Stomach smooth muscle (tissue), 2 donors: Measurements from ENCODE around the gene CEP57.
A peak's percentile ranks its signal among the peaks of the same experiment; 100 is the strongest.

Source experiments
- H3K27ac ChIP-seq: one replicate; pipeline ENCODE4 v1.7.0; 2013; ENCODE audit warnings: mild to moderate bottlenecking, low read length, inconsistent platforms
- H3K27me3 ChIP-seq, 2 donors: one replicate each; pipeline ENCODE4 v1.7.0; 2013; ENCODE audit warnings: low read length in 2 of 2; ENCODE audit not compliant: insufficient read depth in 2 of 2, control insufficient read depth in 1 of 2
- H3K36me3 ChIP-seq, 2 donors: one replicate each; pipeline ENCODE4 v1.7.0; 2013; ENCODE audit warnings: low read length in 2 of 2; ENCODE audit not compliant: control insufficient read depth in 2 of 2, insufficient read depth in 2 of 2
- H3K4me1 ChIP-seq: one replicate; pipeline ENCODE4 v1.7.0; 2013; ENCODE audit warnings: low read length; ENCODE audit not compliant: control insufficient read depth, insufficient read depth
- H3K4me3 ChIP-seq, 2 donors: one replicate each; pipeline ENCODE4 v1.7.0; 2013; ENCODE audit warnings: low read length in 2 of 2
- H3K9ac ChIP-seq, 2 donors: one replicate each; pipeline ENCODE4 v1.7.0; 2013; ENCODE audit warnings: low read length in 2 of 2, mild to moderate bottlenecking in 1 of 2
- H3K9me3 ChIP-seq, 2 donors: one replicate each; pipeline ENCODE4 v1.7.0; 2013; ENCODE audit warnings: low read length in 2 of 2; ENCODE audit not compliant: control insufficient read depth in 2 of 2
- donor health status: healthy.
- donor health status: Pancreatic carcinoma.

CEP57 gene

DNA sequence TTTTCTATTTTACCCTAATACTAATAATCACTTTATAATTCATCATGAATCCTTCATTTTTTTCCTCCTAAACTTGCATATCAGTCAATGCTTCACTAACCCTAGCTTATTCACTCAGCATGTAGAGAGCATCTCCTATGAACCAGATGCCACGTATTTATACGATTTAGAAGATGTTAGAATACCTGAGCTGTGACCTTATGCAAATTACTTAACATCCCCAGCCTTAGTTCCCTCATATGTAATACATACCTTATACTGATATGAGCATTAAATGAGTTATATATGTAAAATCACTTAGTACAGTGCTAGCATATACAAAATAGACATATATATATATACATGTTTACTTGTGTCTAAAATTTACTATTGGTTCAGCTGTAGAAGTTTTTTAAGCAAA, 9.8 kb upstream of the CEP57 start:
- peaks cover 16 to 50% of the 10 kb centered on the region in 2 donors for H3K36me3 ChIP-seq
- no peaks in the 10 kb centered on the region for H3K4me1 ChIP-seq
- no peaks in the 10 kb centered on the region for H3K27me3 ChIP-seq

DNA sequence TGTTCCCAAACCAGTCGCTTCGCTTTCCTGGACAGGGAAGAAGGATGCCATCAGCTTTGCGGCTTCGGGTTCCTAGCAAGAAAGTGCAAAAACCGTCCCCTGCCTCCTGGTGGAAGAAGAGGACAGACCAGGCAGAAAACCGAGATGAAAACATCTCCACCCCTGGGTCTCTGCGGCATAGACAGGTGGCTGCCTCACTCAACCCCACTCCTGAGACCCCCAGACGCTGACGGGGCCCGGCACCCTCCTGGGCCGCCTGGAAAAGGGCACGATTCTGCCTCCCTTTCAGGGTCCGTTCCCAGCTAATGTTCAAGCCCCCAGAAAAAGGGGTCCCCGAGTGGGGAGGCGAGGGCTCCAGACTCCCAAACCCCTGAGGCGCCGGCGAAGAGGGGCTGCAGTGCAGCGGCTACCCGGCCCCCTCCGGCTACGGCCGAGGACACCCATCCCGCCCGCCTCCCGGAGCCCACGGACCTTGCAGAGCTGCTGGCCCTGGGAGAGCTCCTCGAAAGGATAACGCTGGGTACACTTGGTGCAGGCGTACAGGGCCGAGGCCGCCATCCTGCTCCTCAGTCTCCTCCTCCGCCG, 1.3 kb upstream of the CEP57 start:
- H3K27me3 ChIP-seq, result no peaks in the 10 kb centered on the region
- no peaks in the 10 kb centered on the region for H3K9me3 ChIP-seq
- peak overlapping the region; percentile 96 for H3K27ac ChIP-seq
- H3K4me1 ChIP-seq, result peaks cover 10% of the 10 kb centered on the region
- H3K9ac ChIP-seq, result peak overlapping the region; percentile 88 to 96
- peak overlapping the region; percentile 91 to 94 for H3K4me3 ChIP-seq
- H3K36me3 ChIP-seq, result peaks cover 14 to 19% of the 10 kb centered on the region in 2 donors

More for the DNA sequence above, 9.8 kb upstream of the CEP57 start:
- Histone ChIP-seq H3K9me3 (no peaks in the 10 kb centered on the region), H3K4me3 (no peak overlapping the region), H3K27ac (no peak overlapping the region), H3K9ac (no peak overlapping the region)

DNA sequence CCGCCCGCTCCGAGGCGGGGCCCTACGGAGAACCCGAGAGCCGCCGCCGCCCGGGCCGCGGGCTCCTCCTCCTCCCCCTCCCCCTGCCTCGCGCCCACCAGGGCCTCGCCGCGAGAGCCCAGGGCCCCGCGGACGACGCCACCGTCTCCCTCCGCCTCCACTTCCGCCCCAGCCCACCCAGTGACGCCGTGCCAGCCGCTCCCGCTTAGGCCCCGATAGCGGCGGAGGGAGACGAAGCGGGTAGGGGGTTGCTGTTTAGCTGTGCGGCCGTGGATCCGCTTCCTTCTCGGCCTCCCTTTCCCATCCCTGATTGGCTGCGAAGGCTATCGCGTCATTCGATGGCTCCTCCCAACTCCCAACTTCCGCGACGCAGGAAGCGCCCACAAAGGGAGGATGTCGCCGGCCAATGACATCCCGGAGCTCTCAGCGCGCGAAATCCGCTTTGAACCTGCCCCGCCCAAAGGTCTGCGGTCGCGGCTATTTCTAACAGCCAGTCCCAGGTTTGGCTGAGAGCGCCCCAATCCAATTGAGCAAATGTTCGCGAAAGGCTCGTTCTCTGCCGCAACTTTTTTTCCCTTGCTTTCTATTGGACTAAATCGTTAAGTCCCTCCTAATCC, 684 bp upstream of the CEP57 start, which contains the start of gene FAM76B:
TSS of gene FAM76B (minus strand) at position 277 of the 617 bp plus-strand sequence. CDS start 304 bp downstream, outside the sequence.
- Histone ChIP-seq H3K27me3 (no peaks in the 10 kb centered on the region), H3K9me3 (no peaks in the 10 kb centered on the region), H3K4me3 (peak within 1 kb of the TSS; percentile 91 to 94), H3K4me1 (peaks cover 10% of the 10 kb centered on the region), H3K36me3 (peaks cover 14 to 17% of the 10 kb centered on the region in 2 donors), H3K9ac (peak within 1 kb of the TSS; percentile 95 to 96), H3K27ac (peak within 1 kb of the TSS; percentile 96)

DNA sequence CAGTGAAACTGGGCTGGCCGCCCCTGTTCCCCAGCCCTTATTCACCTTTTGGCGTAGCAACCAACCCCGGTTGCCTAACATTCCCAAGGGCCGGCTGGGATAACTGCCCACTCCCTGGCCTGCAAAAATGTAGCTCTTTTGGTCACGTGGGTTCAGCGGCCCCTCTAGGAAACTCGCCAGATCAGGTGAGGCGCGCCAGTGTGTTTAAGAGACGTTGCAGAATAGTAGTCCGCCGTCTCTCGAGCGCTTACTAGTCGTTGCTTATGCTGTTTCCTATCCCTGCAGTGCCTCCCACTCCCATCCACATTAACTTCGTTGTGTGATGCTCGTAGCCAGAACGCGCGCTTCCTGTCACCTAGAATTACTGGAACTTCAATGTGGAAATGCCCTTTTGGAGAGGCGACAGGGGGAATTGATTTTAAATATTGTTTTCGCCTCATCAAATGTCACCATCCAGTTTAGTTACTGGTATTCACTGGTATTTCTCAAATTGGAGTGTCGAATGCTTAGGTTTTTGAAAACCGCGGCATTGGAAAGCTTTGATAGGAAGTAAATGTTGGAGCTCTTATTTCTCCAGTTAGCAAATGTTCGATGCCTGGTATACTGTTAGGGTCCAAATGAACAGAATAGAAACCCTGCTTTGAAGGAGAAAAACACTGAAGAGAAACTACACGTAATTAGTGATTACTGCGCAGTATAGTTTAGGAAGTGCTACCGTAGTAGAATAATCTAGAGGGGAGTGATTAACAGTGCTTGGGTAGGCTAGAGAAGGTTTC, 823 bp downstream of the CEP57 start:
- Histone ChIP-seq H3K36me3 (peaks cover 0 to 4% of the 10 kb centered on the region in 2 donors), H3K27ac (peak overlapping the region; percentile 96), H3K4me1 (peaks cover 10% of the 10 kb centered on the region), H3K9ac (peak overlapping the region; percentile 95 to 96), H3K27me3 (no peaks in the 10 kb centered on the region), H3K9me3 (no peaks in the 10 kb centered on the region), H3K4me3 (peak overlapping the region; percentile 91 to 94)

DNA sequence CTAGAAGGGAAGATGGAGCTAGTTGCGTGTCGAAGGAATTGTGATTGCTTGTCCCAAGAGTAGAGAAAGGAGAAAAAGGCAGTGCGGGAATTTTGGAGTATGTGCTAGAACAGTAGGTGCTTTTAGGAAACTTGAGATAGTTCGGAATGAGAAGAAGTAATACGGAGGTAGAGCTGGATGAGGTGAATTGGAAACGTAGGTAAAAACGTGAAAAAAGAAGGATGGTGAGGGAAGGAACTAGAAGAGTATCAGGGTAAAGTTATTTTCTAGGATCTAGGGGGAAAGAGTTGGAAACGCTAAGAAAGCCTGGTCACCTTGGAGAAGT, 1.4 kb downstream of the CEP57 start:
- no peaks in the 10 kb centered on the region for H3K27me3 ChIP-seq
- no peaks in the 10 kb centered on the region for H3K9me3 ChIP-seq
- peak overlapping the region; percentile 91 to 94 for H3K4me3 ChIP-seq
- no peak overlapping the region for H3K27ac ChIP-seq
- peaks cover 10% of the 10 kb centered on the region for H3K4me1 ChIP-seq
- peaks cover 0 to 3% of the 10 kb centered on the region in 2 donors for H3K36me3 ChIP-seq
- H3K9ac ChIP-seq, result peak overlapping the region in 1 of 2 donors; percentile 96

DNA sequence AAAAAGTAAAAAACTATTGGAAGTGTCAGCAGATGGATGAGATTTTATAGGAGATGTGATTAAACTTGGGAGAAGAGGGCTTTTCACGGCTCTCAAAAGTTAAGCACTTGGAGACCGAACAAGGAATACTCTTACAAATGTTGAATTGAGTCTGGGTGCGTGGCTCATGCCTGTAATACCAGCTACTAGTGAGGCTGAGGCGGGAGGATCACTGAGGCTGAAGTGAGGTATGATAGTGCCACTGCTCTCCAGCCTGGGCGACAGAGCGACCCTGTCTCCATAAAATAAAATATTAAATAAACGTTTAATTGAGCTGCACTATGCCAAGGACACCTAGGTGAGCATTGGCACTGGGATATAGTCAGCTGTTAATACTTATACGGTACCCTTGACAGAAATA, 1.9 kb downstream of the CEP57 start:
- Histone ChIP-seq H3K9me3 (no peaks in the 10 kb centered on the region), H3K27me3 (no peaks in the 10 kb centered on the region), H3K27ac (no peak overlapping the region), H3K4me3 (no peak overlapping the region), H3K36me3 (no peaks in the 10 kb centered on the region), H3K9ac (no peak overlapping the region), H3K4me1 (peaks cover 10% of the 10 kb centered on the region)

DNA sequence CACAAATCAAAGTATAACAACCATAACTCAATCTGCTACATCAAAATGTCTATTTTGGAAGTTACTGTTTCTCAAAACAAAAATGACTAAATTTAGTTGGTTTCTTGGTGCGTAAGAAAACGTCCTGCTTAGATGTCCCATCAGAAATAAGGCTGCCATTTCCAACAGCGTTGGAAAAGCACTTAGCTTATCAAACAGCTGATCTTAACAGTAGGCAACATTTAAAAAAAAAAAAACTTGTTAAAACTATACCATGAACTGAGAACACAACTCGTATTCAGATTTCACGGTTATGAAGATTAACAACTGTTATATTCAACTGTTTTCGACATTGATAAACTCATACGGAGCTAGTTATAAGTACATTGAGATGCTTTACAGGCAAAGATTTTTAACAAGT, 2.4 kb downstream of the CEP57 start:
- no peak overlapping the region for H3K4me3 ChIP-seq
- H3K36me3 ChIP-seq, result no peaks in the 10 kb centered on the region
- no peaks in the 10 kb centered on the region for H3K27me3 ChIP-seq
- no peak overlapping the region for H3K27ac ChIP-seq
- no peak overlapping the region for H3K9ac ChIP-seq
- no peaks in the 10 kb centered on the region for H3K9me3 ChIP-seq
- H3K4me1 ChIP-seq, result peaks cover 10% of the 10 kb centered on the region

DNA sequence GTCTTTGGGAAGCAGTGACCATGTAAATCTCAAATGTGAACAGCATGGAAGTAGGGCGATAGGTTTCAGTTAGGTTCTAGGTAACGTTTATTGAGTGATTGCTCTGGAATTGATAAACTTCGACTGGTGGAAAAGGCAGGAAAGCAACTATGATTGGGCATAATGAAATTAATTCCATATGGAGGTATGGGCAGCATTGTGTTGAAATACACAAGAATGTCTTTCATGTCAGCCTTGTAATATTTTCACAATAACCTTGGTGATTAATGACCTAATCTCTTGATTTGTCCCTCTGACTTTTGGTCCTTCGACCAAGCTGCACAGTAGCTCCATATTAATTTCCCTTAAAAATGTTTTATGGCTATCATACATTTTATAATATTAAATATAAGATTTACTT, 2.8 kb downstream of the CEP57 start:
- no peaks in the 10 kb centered on the region for H3K9me3 ChIP-seq
- H3K27ac ChIP-seq, result no peak overlapping the region
- H3K36me3 ChIP-seq, result no peaks in the 10 kb centered on the region
- no peak overlapping the region for H3K9ac ChIP-seq
- peaks cover 10% of the 10 kb centered on the region for H3K4me1 ChIP-seq
- H3K4me3 ChIP-seq, result no peak overlapping the region
- no peaks in the 10 kb centered on the region for H3K27me3 ChIP-seq

DNA sequence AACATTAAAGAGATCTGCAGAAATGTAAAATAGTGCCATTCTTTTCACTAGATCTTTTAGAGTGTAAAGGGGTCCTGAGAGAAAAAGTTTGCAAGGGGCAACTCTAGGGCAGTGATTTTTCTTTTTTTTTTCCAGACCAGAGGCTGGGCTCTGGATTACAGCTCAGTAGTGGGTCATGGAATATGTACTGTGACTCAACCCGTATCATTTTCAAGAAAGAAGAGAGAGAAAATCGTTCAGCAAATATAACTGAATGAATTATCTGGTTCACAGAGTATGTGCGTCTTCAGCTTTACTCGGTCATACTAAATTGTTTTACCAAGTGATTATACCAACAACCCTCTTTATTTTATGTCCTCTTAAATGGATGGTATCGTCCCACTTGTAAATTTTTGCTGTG, 3.8 kb downstream of the CEP57 start:
- H3K27me3 ChIP-seq, result no peaks in the 10 kb centered on the region
- no peaks in the 10 kb centered on the region for H3K36me3 ChIP-seq
- H3K9me3 ChIP-seq, result no peaks in the 10 kb centered on the region
- H3K4me3 ChIP-seq, result no peak overlapping the region
- H3K9ac ChIP-seq, result no peak overlapping the region
- peaks cover 10% of the 10 kb centered on the region for H3K4me1 ChIP-seq
- H3K27ac ChIP-seq, result no peak overlapping the region

DNA sequence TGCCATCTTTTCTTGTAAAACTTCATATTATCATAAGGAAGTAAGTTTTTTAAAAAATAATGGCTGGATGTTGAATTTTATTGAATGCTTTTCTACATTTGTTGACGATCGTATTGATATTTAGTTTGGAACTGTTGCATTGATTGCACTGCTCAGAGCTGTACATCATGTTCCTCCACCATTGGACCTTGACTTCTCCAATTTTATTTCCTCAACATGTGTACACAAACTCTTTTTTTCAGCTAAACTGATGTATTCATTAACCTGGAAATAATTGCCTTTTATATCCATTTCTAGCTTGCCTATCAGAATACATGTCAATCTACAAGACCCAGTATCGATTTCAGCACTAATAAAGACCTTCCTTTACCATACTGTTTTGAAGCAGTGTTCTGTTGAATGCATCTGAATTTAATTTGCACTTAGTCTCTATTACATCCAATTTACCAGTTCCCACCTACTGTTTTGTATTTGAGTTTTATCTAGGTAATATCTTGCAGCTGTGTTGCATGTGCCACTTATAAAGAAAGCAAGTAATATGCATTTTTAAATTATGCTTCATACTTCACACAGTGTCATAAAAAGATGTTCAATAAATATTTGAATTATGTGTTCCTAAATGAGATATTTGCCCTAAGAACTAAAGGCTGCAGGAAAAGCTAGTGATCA, 5.5 kb downstream of the CEP57 start:
- H3K9ac ChIP-seq, result no peak overlapping the region
- no peak overlapping the region for H3K27ac ChIP-seq
- no peaks in the 10 kb centered on the region for H3K9me3 ChIP-seq
- peaks cover 10% of the 10 kb centered on the region for H3K4me1 ChIP-seq
- H3K4me3 ChIP-seq, result no peak overlapping the region
- H3K36me3 ChIP-seq, result peaks cover 0 to 4% of the 10 kb centered on the region in 2 donors
- H3K27me3 ChIP-seq, result no peaks in the 10 kb centered on the region
